Pons (tissue), 1 donor: ENCODE results near the gene USP34.
"Not testable (repeated sequence)": the region's sequence is repeated elsewhere in the genome, so short reads cannot be mapped to it uniquely, and the experiment has no call there.

Experiments
- DNase-seq: peaks from one replicate; pipeline ENCODE4 v3.0.0-alpha.2; 2016; ENCODE audit warnings: low spot score

Gene USP34

DNA sequence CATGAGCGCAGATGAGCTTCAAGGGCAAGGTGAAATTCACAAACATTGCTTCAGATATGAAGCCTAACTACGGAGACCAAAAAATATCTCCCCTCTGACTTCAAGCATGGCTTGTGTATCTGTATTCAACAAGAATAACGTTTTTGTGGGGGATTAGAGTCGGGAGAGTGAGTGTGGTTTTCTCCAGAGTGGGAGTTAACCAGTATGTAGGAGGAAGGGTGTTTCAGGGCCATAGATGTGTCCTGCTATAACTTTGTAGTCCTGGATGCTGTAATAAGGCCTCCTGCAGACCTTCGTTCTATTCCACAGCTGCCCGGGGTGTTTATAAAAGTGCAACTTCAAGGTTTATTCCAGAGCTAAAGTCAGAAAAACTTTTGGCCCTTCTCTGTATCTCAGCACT is 321.8 kb downstream of the USP34 start:
- no peak for DNase-seq

DNA sequence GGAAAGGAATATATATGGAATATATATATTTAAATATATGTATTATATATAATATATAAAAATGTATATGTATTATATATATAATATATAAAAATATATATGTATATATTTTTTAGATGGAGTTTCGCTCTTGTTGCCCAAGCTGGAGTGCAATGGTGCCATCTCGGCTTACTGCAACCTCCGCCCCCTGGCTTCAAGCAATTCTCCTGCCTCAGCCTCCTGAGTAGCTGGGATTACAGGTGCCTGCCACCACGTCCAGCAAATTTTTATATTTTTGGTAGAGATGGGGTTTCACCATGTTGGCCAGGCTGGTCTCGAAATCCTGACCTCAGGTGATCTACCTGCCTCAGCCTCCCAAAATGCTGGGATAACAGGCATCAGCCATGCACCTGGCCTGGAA is 322.8 kb downstream of the USP34 start:
- not testable (repeated sequence) for DNase-seq

DNA sequence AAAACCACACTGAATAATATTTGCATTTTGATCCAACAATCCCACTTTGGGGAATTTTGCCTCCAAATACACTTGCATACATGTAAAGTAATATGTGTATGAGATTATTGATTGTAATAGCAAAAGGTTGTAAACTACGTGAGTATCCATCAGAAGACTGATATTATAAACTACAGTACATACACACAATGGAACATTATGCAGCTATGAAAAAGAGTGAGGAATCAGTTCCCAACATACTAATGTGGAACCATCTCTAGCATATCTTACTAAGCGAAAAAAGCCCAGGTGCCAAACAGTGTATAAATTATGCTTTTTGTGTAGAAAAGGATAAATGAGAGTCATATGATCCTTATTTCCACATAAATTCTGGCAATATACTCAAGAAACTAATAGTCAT is 324.9 kb downstream of the USP34 start:
- DNase-seq, result no peak

DNA sequence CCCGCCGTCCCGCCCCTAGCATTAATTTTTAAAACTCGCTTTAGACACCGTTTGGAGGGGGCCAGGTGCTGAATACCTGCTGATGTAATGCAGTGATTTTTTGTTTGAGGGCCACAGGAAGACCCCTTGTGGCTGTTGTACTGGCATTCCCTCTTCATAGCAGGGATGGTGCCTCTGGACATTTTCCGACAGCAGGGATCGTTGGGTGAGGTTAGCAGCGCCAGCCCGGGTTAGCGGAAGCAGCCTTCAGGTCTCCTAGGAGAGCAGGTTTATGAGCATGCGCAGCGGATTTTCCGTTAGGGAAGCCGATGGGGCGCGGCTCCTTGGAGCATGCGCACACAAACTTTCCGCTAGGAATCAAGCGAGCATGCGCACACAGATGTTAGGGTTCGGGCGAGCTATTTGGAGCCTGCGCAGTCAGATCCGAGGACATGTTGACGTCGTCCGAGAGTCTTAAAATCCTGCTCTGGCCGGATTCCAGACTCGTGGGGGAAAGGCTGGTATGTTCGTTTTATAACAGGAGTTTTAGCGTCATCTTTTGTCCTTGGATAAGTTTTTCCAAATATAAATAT is 326.1 kb downstream of the USP34 start:
- peak; percentile 97 for DNase-seq

DNA sequence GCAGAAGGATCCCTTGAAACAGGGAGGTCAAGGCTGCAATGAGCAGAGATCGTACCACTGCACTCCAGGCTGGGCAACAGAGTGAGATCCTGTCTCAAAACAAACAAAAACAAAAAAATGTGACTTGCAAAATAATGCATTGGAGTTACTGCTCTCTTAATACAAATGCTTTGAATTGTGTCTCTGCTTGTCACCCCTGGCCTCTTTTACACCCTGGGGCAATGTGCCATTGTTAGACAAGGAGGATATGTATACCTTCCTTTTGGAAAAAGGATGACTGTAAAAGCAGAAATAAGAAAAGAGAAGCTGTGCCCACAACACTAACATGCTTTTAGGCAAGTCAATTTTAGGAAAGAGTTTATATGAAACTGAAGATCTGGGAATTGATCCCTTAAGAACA is 329.7 kb downstream of the USP34 start:
- no peak for DNase-seq

DNA sequence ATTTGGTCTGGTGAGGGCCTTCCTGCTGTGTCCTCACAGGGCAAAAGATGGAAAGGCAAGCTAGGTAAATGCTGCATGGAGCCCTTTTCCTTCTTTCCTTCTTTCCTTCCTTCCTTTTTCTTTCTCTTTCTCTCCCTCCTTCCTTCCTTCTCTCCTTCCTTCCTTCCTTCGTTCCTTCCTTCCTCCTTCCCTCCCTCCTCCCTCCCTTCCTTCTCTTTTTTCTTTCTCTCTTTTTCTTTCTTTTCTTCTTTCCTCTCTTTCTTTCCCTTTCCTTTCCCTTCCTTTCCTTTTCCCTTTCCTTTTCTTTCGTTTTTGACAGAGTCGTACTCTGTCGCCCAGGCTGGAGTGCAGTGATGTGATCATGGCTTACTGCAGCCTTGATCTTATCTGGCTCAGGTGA is 332.0 kb downstream of the USP34 start:
- DNase-seq, result no peak
